ENCODE measurements around the gene IDH2. TPM values are rescaled to one million over a fixed set of nuclear protein-coding genes. Genes with fewer than 3 reads are reported as not detected.

Gene IDH2
- total and polyA plus RNA-seq, 2 of the 4 experiments (the other 2 are of a cell fraction) = 84.9 to 118 TPM

DNA sequence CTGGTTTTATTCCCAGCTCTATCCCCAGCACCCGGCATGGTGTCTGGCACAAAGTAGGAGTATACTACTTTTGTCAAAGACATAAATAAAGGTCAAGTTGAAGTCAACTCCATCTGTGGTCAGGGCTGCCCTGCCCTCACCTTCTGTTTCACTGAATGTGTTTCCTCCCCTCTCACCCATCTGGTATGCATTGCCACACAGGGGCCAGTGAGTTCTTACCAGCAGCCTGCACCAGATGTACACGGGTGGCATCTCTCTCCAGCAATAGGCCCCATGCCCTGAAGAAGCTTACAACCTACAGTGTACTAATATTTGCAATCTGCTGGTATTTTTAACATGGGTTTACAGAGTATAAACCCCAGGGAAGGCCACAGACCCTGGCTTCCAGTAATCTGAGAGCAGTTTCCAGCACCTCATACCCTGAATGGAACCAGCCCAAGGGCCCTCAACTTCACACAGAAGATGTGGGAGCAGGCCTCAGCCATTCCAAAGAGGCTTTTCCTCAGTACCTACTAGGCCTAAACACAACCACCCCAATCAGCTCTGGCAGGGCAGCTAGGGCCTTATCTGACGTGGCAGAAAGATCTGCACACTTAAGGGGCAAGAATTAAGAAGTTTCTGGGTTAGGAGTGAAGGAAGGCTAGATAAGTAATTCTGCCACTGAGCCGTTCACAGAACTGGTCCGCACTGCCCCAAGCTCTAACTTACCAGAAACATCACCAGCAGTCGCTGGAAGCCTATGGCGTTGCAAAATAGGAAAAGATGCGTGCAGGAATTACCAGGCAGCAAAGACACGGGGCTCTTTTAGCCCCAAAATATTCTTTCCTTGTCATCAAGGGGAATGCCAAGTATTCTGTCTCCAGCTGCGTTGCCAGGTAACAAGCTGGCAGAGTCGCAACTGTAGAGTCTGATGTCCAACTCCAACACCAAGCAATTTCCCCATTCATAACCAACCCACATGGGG, 2.1 kb downstream of the IDH2 start:
- Histone ChIP-seq H2AFZ (replicated peaks; ENCODE audit: low read length, poor library complexity) (no peak overlapping the region), H3K18ac (ENCODE audit: low read depth, low read length) (peak overlapping the region; percentile 61; the same call in 1 of the 2 replicates), H2BK5ac (ENCODE audit: low read depth, low read length, poor library complexity, severe bottlenecking) (peak overlapping the region; percentile 16), H2AK9ac (replicated peaks; ENCODE audit: low read depth, low read length, poor library complexity) (peak overlapping the region; percentile 71), H3K4ac (ENCODE audit: low read depth, low read length) (no peak overlapping the region; the same call in 1 of the 2 replicates), H3K27me3 (ENCODE audit: control insufficient read depth, insufficient read depth, low read length) (no peaks in the 10 kb centered on the region), H3K4me2 (ENCODE audit: low read depth, low read length) (peak overlapping the region; percentile 88), H3K56ac (ENCODE audit: extremely low read depth, insufficient read depth, low read length) (no peak overlapping the region), H4K91ac (ENCODE audit: insufficient read depth, low read depth, low read length) (no peak overlapping the region), H2BK20ac (ENCODE audit: low read depth, low read length) (no peak overlapping the region), H3K36me3 (ENCODE audit: control insufficient read depth, insufficient read depth, low read length) (no peaks in the 10 kb centered on the region), H2AK5ac (ENCODE audit: low read depth, low read length) (peak overlapping the region; percentile 26), H3K9me1 (ENCODE audit: insufficient read depth, low read length) (peaks cover 16% of the 10 kb centered on the region), H3K27ac (ENCODE audit: insufficient read depth, low read length) (peak overlapping the region; percentile 54; the same call in 1 of the 2 replicates), H3K4me1 (ENCODE audit: control insufficient read depth, insufficient read depth, low read length) (peaks cover 25% of the 10 kb centered on the region), H2BK120ac (ENCODE audit: low read depth, low read length) (0 out of 2 replicates have a peak overlapping the region, but pooled peaks have one; percentile 38), H3K9ac (ENCODE audit: low read depth, low read length) (peak overlapping the region; percentile 49; the same call in 1 of the 2 replicates), H3K9me3 (ENCODE audit: control insufficient read depth, insufficient read depth, low read length) (no peaks in the 10 kb centered on the region), H3K23ac (ENCODE audit: low read depth, low read length) (peak overlapping the region; percentile 39), H3K4me3 (ENCODE audit: insufficient read depth, low read depth, low read length) (no peak overlapping the region), H4K5ac (ENCODE audit: low read depth, low read length) (peak overlapping the region; percentile 30), H3K79me1 (ENCODE audit: low read depth in 1 of 2, low read length in 2 of 2) (peaks cover 29 to 53% of the 10 kb centered on the region in 2 experiments), H4K20me1 (ENCODE audit: insufficient read depth, low read length) (peaks cover 24% of the 10 kb centered on the region), H3K14ac (replicated peaks; ENCODE audit: low read depth, low read length) (peak overlapping the region; percentile 54; the same call in 1 of the 2 replicates), H2BK15ac (ENCODE audit: low read depth, low read length) (no peak overlapping the region), H4K8ac (ENCODE audit: low read depth in 2 of 2, low read length in 2 of 2) (0 out of 4 replicates have a peak overlapping the region, but pooled peaks of 1 of the 2 experiments have one; percentile 26)
- TF ChIP-seq NFE2L2 (IDR thresholded peaks at IDR 0.05; ENCODE audit: low read depth, low read length) (no peak), CEBPB (IDR thresholded peaks at IDR 0.05; ENCODE audit: low read depth, low read length) (peak; percentile 46; the same call in 1 of the 2 replicates), RFX5 (IDR thresholded peaks at IDR 0.05; ENCODE audit: low read depth, low read length) (no peak)
- BruUV-seq (replicated peaks) = no TSS peak
- ChIA-PET CTCF (no interaction called here), POLR2A (ENCODE audit: unreplicated experiment) (interaction anchor here (0.6 kb wide), 1 partner anchor 55 kb away, joined by 4 read pairs; no protein-coding TSS in a partner anchor)
- DNase-seq = peak; percentile 53
- no peak for ATAC-seq (ENCODE audit: low read depth)
- dilution Hi-C loops (cut with HindIII; ENCODE audit: low sequenced_read_pairs, unreplicated experiment) = no loop called here
- WGBS, 2 experiments (ENCODE audit: extremely low coverage in 2 of 2, insufficient read length in 1 of 2) = 60% methylated on average over 1 of the region's 11 CpGs; no CpG with 5 or more reads in 1 of the 2 experiments
- in situ Hi-C loops (cut with MboI; ENCODE audit: low sequenced_read_pairs) = no loop called here
- intact Hi-C loops (cut with micrococcal nuclease) = no loop called here
